Measurements from ENCODE around the gene CEMIP.

- TF ChIP-seq CTCF (IDR thresholded peaks at IDR 0.05; ENCODE audit: control extremely low read depth in 1 of 3, insufficient read depth in 1 of 3, low read depth in 1 of 3, low read length in 3 of 3) (no peak), NRF1 (IDR thresholded peaks at IDR 0.05; ENCODE audit: low read depth, low read length) (no peak), EP300 (IDR thresholded peaks at IDR 0.05; ENCODE audit: borderline replicate concordance in 1 of 2, low read depth in 2 of 2, low read length in 2 of 2) (no peak), CTBP2 (IDR thresholded peaks at IDR 0.05; ENCODE audit: borderline replicate concordance, insufficient read depth, insufficient read length, low read length) (no peak), RFX5 (IDR thresholded peaks at IDR 0.05; ENCODE audit: borderline replicate concordance, low read depth, low read length) (no peak), POLR2A (IDR thresholded peaks at IDR 0.05; ENCODE audit: control extremely low read depth in 1 of 2, low read depth in 2 of 2, low read length in 2 of 2) (no peak), CEBPB (IDR thresholded peaks at IDR 0.05; ENCODE audit: low read depth, low read length) (no peak)
Measured at GRCh38 chr15:80958818-80959495, 179.8 kb downstream of the CEMIP start.
